Measurements from ENCODE around the gene ACADVL. TPM values are rescaled to one million over a fixed set of nuclear protein-coding genes. Genes with fewer than 3 reads are reported as not detected.

Gene ACADVL
- total and polyA plus RNA-seq, 2 experiments from 2014 or later = 441 to 453 TPM

GRCh38 chr17:7253082-7253481, 33.3 kb downstream of the ACADVL start:
- Histone ChIP-seq H3K36me3 (ENCODE audit: low read depth) (peaks cover 22% of the 10 kb centered on the region), H3K4me1 (ENCODE audit: insufficient read depth) (peaks cover 13% of the 10 kb centered on the region), H3K9ac (peak overlapping the region; percentile 96), H3F3A (ENCODE audit: insufficient read depth) (peaks cover 4% of the 10 kb centered on the region; the same call in 1 of the 2 replicates), H2AFZ (peak overlapping the region; percentile 89), H3K9me2 (ENCODE audit: insufficient read depth) (no peaks in the 10 kb centered on the region), H3K4me3 (peak overlapping the region; percentile 97), H3K9me3 (ENCODE audit: low read depth) (no peaks in the 10 kb centered on the region), H3K27me3 (replicated peaks; ENCODE audit: insufficient read depth) (no peaks in the 10 kb centered on the region), H3K27ac (peak overlapping the region; percentile 99), H3K79me2 (ENCODE audit: insufficient read depth) (peaks cover 63% of the 10 kb centered on the region), H3K4me2 (ENCODE audit: unreplicated experiment) (peak overlapping the region; percentile 94), H4K20me1 (ENCODE audit: insufficient read depth) (no peaks in the 10 kb centered on the region)
- no peak for DNase-seq
- no peak for TF ChIP-seq EZH2 (IDR thresholded peaks at IDR 0.05; ENCODE audit: insufficient read depth, poor library complexity, severe bottlenecking)
- TF ChIP-seq EZH2phosphoT487 (IDR thresholded peaks at IDR 0.05; ENCODE audit: insufficient read depth, low read depth) = no peak
- in situ Hi-C loops (cut with MboI) = no loop called here
- WGBS, 2 experiments (ENCODE audit: low coverage in 1 of 2, low lambda C conversion rate in 2 of 2, missing lambda C conversion rate in 2 of 2) = 80 to 81% methylated on average over 5 of the region's 5 CpGs

- Histone ChIP-seq H3K9me3 (ENCODE audit: low read depth) (no peaks in the 10 kb centered on the region), H4K20me1 (ENCODE audit: insufficient read depth) (no peaks in the 10 kb centered on the region), H3K4me1 (ENCODE audit: insufficient read depth) (peaks cover 20% of the 10 kb centered on the region), H3K36me3 (ENCODE audit: low read depth) (peaks cover 29% of the 10 kb centered on the region), H3F3A (ENCODE audit: insufficient read depth) (peaks cover 14% of the 10 kb centered on the region), H3K27ac (no peak overlapping the region), H3K79me2 (ENCODE audit: insufficient read depth) (peaks cover 49% of the 10 kb centered on the region), H3K4me3 (no peak overlapping the region), H3K27me3 (replicated peaks; ENCODE audit: insufficient read depth) (no peaks in the 10 kb centered on the region), H3K9me2 (ENCODE audit: insufficient read depth) (no peaks in the 10 kb centered on the region), H2AFZ (no peak overlapping the region), H3K4me2 (ENCODE audit: unreplicated experiment) (no peak overlapping the region), H3K9ac (no peak overlapping the region)
- in situ Hi-C loops (cut with MboI) = no loop called here
- whole genome bisulfite sequencing, 2 experiments (ENCODE audit: low coverage in 1 of 2, low lambda C conversion rate in 2 of 2, missing lambda C conversion rate in 2 of 2) = 84 to 88% methylated on average over 4 of the region's 4 CpGs
- no peak for DNase-seq
- TF ChIP-seq EZH2phosphoT487 (IDR thresholded peaks at IDR 0.05; ENCODE audit: insufficient read depth, low read depth) (no peak), EZH2 (IDR thresholded peaks at IDR 0.05; ENCODE audit: insufficient read depth, poor library complexity, severe bottlenecking) (no peak)
Observed at GRCh38 chr17:7254511-7254910, 34.8 kb downstream of the ACADVL start.

GRCh38 chr17:7256766-7257456, 37.2 kb downstream of the ACADVL start:
- H3K9me3 ChIP-seq (ENCODE audit: low read depth) = no peaks in the 10 kb centered on the region
- H3F3A ChIP-seq (ENCODE audit: insufficient read depth) = peaks cover 14% of the 10 kb centered on the region
- no peak overlapping the region for H3K4me3 ChIP-seq
- TF ChIP-seq EZH2 (IDR thresholded peaks at IDR 0.05; ENCODE audit: insufficient read depth, poor library complexity, severe bottlenecking) (no peak), EZH2phosphoT487 (IDR thresholded peaks at IDR 0.05; ENCODE audit: insufficient read depth, low read depth) (no peak)
- H3K27me3 ChIP-seq (replicated peaks; ENCODE audit: insufficient read depth) = no peaks in the 10 kb centered on the region
- in situ Hi-C loops (cut with MboI) = no loop called here
- 90 to 94% methylated on average over 8 of the region's 8 CpGs for WGBS, 2 experiments (ENCODE audit: low coverage in 1 of 2, low lambda C conversion rate in 2 of 2, missing lambda C conversion rate in 2 of 2)
- H4K20me1 ChIP-seq (ENCODE audit: insufficient read depth) = no peaks in the 10 kb centered on the region
- H3K4me1 ChIP-seq (ENCODE audit: insufficient read depth) = peaks cover 14% of the 10 kb centered on the region
- no peak overlapping the region for H3K4me2 ChIP-seq (ENCODE audit: unreplicated experiment)
- no peak overlapping the region for H2AFZ ChIP-seq
- no peak overlapping the region for H3K9ac ChIP-seq
- H3K9me2 ChIP-seq (ENCODE audit: insufficient read depth) = no peaks in the 10 kb centered on the region
- no peak overlapping the region for H3K27ac ChIP-seq
- no peak for DNase-seq
- peaks cover 29% of the 10 kb centered on the region for H3K36me3 ChIP-seq (ENCODE audit: low read depth)
- peaks cover 30% of the 10 kb centered on the region for H3K79me2 ChIP-seq (ENCODE audit: insufficient read depth)

- Histone ChIP-seq H3K9me3 (ENCODE audit: low read depth) (no peaks in the 10 kb centered on the region), H2AFZ (no peak overlapping the region), H3K27me3 (replicated peaks; ENCODE audit: insufficient read depth) (no peaks in the 10 kb centered on the region), H3K9me2 (ENCODE audit: insufficient read depth) (no peaks in the 10 kb centered on the region), H3K27ac (no peak overlapping the region; the same call in 1 of the 2 replicates), H3K79me2 (ENCODE audit: insufficient read depth) (peaks cover 14% of the 10 kb centered on the region), H3K4me3 (no peak overlapping the region), H3K4me2 (ENCODE audit: unreplicated experiment) (no peak overlapping the region), H4K20me1 (ENCODE audit: insufficient read depth) (no peaks in the 10 kb centered on the region), H3K9ac (no peak overlapping the region), H3K4me1 (ENCODE audit: insufficient read depth) (peaks cover 10% of the 10 kb centered on the region), H3K36me3 (ENCODE audit: low read depth) (peaks cover 29% of the 10 kb centered on the region), H3F3A (ENCODE audit: insufficient read depth) (peaks cover 11% of the 10 kb centered on the region)
- peak; percentile 82 for DNase-seq
- WGBS, 2 experiments (ENCODE audit: low coverage in 1 of 2, low lambda C conversion rate in 2 of 2, missing lambda C conversion rate in 2 of 2) = 69 to 80% methylated on average over 7 of the region's 7 CpGs
- in situ Hi-C loops (cut with MboI) = no loop called here
- TF ChIP-seq EZH2 (IDR thresholded peaks at IDR 0.05; ENCODE audit: insufficient read depth, poor library complexity, severe bottlenecking) (no peak), EZH2phosphoT487 (IDR thresholded peaks at IDR 0.05; ENCODE audit: insufficient read depth, low read depth) (no peak)
Observed at GRCh38 chr17:7258731-7259554, 39.2 kb downstream of the ACADVL start.
